ENCODE data around the gene BMP6.
"Not testable (repeated sequence)": the region's sequence is repeated elsewhere in the genome, so short reads cannot be mapped to it uniquely, and the experiment has no call there.

The BMP6 gene

DNA sequence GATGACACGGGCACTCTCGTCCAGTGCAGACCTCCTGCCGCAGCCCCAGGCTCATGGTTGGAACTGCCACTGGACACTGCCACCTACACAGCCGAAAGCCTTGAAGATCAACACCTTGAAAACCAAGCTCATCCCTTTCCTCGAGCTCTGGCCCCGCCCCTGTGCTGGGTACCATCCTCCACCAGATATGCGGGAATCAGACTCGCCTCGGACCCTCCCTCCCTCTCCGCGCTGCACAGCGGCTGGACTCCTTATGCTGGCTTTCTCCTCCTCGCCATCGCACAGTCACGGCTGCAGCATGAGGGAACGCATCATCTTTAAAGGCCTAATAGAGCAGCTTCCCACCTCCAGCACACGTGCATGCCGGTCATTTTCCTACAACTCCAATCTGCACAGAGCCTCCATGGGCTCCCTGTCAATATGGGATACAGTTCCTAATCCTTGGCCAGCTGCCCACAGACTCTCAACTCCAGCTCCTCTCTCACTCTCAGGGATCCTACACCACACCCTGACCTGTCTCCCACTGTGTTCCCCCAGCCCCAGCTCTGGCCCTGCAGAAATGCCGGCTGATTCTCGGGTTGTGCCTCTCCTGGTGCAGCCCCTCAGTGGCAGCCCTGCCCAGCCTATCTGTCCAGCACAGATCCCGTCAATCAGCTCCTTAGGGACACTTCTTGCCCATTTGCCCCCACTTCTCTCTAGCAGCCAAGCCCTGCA is 161.5 kb downstream of the BMP6 start:
- no peak for DNase-seq (ENCODE audit: low spot score)

DNA sequence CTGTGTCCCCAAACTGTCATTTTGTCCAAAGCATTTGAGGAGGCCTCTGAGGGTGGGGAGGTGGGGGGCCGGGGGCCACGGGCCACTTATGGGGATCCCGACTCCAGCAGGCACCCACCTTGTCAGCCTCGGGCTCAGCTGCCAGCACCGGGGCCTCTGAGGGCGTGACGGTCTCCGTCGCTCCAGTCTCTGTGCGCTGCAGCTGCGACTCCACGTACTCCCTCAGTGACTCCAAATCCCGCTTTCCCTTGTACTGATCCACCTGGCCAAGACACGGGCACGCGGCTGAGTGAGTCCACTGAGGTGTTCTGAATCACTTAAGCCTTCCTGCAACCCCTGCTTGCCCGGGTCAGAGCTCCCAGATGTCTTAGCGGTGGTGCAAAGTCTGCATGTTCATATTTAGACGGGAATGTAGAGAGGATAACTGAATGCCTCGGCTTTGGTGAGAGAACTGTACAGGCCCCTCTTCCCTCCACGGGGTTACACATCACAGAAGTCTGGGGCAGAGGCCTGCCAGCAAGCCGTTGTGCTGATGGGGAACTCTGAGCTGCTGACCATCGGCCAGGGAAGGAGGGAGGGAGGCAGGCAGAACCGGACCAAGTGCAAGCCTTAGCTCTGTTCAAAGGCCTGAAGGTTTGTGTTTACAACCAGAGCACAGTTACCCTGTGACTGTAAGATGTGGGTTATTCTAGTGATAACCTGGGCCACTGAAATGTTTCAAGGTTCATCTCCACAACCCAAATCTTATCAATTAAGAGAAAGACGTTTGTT is 162.9 kb downstream of the BMP6 start:
- no peak for DNase-seq (ENCODE audit: low spot score)

DNA sequence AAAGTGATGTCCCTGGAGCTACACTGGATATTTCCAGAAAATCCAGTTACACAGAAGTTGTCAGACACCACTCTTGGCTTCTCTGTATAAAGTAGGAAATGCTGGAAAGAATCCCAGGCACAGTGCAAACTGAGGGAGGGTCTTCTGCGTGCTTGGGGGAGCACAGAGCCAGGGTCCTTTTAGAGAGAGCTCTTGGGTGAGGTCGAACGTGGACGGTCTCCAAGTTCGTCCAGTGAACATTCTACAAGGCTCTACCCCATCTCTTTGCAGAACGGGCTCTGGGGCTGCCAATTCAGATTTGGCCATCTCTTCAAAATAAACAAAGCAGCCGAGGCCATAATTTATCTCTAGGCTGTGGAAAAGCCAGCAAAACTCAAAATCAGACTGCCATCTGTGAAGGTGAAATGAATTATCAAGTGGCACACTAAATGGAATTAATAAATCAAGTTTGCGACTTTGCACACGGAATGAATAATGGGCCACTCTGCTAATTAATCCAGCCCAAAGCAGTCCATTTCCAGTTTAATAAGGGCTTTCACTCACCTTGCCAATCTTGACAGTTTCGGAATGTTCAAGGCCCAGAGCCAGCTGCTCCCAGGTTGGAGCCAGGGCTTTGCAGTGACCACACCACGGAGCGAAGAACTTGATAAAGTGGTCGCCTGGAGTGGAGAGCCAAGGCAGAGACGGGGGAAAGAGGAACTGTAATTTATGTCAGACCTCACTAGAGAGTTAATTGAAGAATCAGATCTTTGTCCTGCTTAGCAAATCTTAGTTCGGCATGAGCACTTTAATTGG is 165.4 kb downstream of the BMP6 start:
- DNase-seq (ENCODE audit: low spot score) = no peak

- not testable (repeated sequence) for DNase-seq (ENCODE audit: low spot score)
Observed at GRCh38 chr6:7892367-7892766, 166.5 kb downstream of the BMP6 start.

DNA sequence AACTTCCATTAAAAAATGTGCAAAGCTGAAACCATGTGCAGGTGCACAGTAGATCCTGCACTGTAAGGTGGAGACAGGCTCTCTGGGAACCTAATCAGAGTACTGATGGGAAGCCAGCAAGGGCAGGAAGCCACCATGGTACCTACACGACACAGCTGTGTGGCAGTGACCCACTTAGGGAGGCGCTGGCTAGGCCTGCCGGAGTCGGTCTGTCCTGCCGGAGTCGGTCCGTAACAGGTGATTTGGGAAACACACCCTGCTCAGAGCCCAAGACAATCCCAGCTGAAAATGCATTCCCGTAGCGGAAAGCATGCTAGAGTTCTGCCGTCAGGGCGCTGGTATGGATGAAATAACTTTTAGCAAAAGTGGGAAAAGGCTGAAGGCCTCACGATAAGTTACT is 167.4 kb downstream of the BMP6 start:
- no peak for DNase-seq (ENCODE audit: low spot score)

- no peak for DNase-seq (ENCODE audit: low spot score)
Observed at GRCh38 chr6:7894262-7895124, 168.6 kb downstream of the BMP6 start.

DNA sequence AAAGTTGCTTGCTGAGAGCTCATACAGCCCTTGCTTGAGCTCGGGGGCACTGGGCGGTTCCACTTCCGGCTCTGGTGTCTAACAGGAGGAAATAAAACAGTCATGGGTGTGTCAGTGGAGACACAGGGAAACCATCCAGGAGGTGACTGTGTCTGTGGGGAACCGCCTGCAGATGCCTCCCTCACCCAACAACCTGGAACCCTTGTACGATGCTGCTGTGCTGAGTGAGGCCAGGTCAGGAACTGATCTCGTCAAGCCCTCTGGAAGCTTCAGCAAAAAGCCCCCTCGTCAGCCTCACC is 169.2 kb downstream of the BMP6 start:
- DNase-seq (ENCODE audit: low spot score) = no peak

- no peak for DNase-seq (ENCODE audit: low spot score)
Observed at GRCh38 chr6:7896465-7896987, 170.6 kb downstream of the BMP6 start.

DNA sequence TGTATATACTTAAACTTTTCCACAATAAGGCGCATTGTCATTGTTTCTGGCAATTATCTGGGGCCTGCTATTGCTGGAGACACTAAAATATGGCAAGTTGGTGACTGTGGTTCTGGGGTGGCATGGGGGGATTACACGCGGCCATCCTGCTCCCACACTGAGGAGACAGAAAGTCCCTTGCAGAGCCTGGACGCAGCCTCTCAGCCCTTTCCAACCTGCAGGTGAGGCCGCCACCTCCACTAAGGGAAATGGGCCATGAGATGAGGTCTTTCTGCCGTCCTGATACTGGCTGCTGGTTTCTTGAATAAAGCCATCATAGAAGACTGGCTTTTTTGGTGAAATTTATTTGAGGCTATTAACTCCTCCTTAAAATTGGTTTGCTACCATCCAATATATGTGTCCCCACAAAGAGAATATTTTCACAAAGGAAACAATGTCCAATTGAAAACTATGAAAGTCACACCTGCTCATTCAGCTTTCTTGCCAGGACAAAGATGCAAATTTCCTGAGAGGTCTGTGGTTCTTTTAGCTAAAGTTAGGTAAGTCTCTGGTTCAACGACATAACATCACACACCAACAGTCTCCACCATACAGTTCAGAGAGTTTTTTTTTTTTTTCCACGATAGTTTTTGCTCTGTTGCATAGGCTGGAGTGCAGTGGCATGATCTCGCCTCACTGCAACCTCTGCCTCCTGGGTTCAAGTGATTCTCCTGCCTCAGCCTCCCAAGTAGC is 171.7 kb downstream of the BMP6 start:
- DNase-seq (ENCODE audit: low spot score) = no peak

DNA sequence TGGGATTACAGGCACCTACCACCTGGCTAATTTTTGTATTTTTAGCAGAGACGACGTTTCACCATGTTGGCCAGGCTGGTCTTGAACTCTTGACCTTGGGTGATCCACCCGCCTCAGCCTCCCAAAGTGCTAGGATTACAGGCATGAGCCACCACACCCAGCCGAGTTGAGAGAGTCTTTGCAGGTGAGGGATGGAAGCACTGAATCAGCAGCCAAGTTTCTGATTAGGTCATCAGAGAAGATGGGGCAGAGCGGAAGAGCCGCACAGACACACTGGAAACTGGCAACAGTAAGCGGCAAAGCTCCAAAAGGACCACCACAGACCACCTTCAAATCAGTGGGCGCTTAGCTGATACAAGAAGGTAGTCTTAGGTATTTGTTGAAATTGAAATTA is 172.3 kb downstream of the BMP6 start:
- DNase-seq (ENCODE audit: low spot score) = not testable (repeated sequence)

DNA sequence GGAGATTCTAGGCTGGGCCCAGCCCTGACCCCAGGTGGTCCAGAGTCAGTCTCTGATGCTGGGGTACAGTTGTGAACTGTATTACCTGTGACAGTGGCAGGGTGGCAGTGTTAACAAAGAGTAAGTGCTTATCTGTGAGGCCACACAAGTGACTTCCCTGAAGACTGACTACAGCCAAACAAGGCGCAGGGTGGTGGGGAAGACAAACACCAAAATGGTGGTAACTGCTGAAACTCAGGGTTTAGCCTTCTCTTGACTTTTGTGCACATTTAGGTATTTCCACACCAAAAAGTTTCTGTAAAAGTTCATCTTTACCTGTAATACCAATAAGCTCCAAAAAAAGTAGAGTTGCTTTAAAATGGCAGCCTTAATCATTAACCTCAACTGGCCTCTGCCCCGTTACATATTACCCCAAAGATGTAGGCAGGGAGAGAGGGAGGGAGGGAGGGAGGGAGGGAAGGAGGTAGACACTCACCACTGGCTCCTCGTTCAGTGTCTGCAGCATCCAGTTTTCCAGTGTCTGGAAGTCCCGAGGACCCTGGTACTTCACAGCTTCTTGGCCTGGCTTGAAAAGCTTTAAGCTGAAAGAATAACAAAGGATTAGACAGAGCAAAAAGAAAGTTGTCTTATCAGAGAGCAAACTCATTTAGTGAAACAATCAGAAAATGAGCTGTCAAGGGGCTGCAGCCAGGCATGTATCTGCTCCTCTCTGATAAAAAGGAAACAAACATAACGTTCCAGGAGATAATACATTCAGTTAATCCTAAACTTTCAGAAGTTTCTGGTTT is 173.4 kb downstream of the BMP6 start:
- no peak for DNase-seq (ENCODE audit: low spot score)

GRCh38 chr6:7899889-7900213 is 174.0 kb downstream of the BMP6 start:
- DNase-seq (ENCODE audit: low spot score) = no peak

GRCh38 chr6:7900621-7901020 is 174.7 kb downstream of the BMP6 start:
- no peak for DNase-seq (ENCODE audit: low spot score)

DNA sequence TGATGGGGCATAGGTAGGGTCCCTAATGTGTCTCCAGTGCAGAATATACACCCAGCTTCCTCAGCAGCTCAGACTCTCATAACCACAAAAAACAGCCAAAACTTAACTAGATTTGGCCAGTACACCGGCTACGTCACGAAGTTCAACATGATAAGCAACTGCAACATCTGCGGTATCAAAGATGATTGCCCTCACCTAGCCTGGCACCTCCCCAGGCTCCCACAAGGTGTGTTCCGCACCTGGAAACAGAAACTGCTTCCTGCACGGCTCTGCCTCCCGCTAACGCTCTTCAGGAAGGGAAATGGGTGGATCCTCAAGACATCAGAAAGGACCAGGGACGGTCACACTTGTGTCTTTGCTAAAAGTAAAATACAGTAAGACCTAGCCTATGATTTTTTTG is 175.2 kb downstream of the BMP6 start:
- DNase-seq (ENCODE audit: low spot score) = no peak

DNA sequence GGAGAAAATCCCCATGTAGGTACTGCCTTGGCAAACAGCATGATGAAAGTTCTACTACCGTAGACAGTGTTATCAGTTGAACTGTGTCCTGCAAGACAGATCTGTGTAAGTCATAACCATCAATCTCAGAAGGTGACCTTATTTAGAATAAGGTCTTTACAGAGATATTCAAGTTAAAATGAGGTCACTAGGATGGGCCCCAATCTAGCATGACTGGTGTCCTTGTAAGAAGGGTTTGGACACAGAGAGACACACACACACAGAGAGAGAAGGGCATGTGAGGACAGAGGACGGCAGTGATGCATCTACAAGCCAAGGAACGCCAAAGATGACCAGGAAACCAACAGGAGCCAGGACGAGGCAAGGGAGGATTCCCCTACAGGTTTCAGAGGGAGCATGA is 175.9 kb downstream of the BMP6 start:
- DNase-seq (ENCODE audit: low spot score) = no peak

- no peak for DNase-seq (ENCODE audit: low spot score)
Observed at GRCh38 chr6:7902221-7902620, 176.3 kb downstream of the BMP6 start.

- no peak for DNase-seq (ENCODE audit: low spot score)
Observed at GRCh38 chr6:7902867-7903266, 177.0 kb downstream of the BMP6 start.

GRCh38 chr6:7903673-7904072 is 177.8 kb downstream of the BMP6 start:
- DNase-seq (ENCODE audit: low spot score) = no peak

DNA sequence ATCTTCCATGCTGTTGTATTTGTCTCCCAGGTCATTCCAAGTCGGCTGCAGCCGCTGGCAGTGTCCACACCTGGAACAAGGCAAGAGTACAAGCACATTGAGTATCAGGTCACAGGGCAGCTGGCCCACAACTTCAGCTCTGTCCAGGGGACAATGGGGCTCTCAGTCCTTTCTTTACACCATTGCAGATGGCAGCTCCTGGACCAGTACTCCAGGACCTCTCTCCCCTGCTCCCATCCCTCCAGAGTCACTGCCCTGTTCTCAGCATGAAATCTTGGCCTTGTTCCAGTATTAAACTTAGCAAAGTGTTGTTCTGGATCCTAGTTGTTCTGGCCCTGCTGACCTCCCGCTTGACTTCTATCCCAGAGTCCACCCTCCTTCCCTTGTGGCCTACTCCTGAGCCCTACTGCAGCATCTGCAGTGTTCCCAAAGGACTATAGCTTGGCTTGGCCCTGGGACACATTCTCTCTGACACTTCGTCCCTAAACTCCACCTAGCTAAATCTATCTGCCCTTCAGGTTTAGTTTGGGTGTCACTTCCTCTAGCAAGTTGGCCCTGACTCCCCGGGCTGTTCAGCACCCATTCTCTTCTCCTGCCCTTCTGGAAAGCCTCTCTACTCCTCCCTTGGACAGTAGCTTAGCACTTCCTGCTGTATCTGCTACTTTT is 178.9 kb downstream of the BMP6 start:
- DNase-seq (ENCODE audit: low spot score) = no peak

GRCh38 chr6:7905416-7905815 is 179.5 kb downstream of the BMP6 start:
- no peak for DNase-seq (ENCODE audit: low spot score)

Data from activated CD4-positive, alpha-beta T cell treated with anti-CD3 and anti-CD28 coated beads, Interleukin-2, Interleukin-4, amounts not matched to agents 100 ng/mL and 50 ng/mL, durations not matched to agents 16 hours and 8 hours (primary cell).